PC-9 (cell line): ENCODE data around the gene FCN1. TPM values are rescaled to one million over a fixed set of nuclear protein-coding genes. Genes with fewer than 3 reads are reported as not detected.

Experiments used
- BruUV-seq: library from RNA; stranded (reverse); fragments of 400-500 nt; replicated peaks from 2 replicates; lab custom pipeline; 2021; lab: Mats Ljungman, UMichigan
- CTCF ChIA-PET: fragments of 300-600 bp; sonication (Branson Sonifier 250); formaldehyde crosslinking; loops from one replicate; lab custom pipeline; 2022; ENCODE audit warnings: antibody characterized with exemption; lab: Charles Lee
- POLR2A ChIA-PET: fragments of 300-600 bp; sonication (Branson Sonifier 250); formaldehyde crosslinking; loops from one replicate; lab custom pipeline; 2022; ENCODE audit warnings: antibody characterized with exemption; ENCODE audit not compliant: unreplicated experiment; lab: Charles Lee
- DNase-seq, 2 experiments: peaks; one replicate each; pipeline versions ENCODE4 v3.0.0 to v3.0.0-alpha.2; 2015 to 2022; ENCODE audit warnings: mixed read lengths in 1 of 2
- H2AFZ ChIP-seq: fragments of 200-600 bp; sonication (generic); 2 replicates; pipeline ENCODE4 v1.8.1; 2017; ENCODE audit warnings: antibody characterized with exemption
- H3F3A ChIP-seq: fragments of 200-600 bp; sonication (generic); 2 replicates; pipeline ENCODE4 v1.8.1; 2017; ENCODE audit warnings: antibody characterized with exemption, mild to moderate bottlenecking, low read depth; ENCODE audit not compliant: insufficient read depth
- H3K27ac ChIP-seq: fragments of 200-600 bp; sonication (generic); 2 replicates; pipeline ENCODE4 v1.6.1; 2016; ENCODE audit warnings: mixed run types
- H3K27me3 ChIP-seq: fragments of 200-600 bp; sonication (generic); 2 replicates; pipeline ENCODE4 v1.6.1; 2016; ENCODE audit warnings: low read depth, mixed run types; ENCODE audit not compliant: insufficient read depth
- H3K36me3 ChIP-seq: fragments of 200-600 bp; sonication (generic); 2 replicates; pipeline ENCODE4 v1.6.1; 2016; ENCODE audit warnings: low read depth, mixed run types
- H3K4me1 ChIP-seq: fragments of 200-600 bp; sonication (generic); replicated peaks from 2 replicates; pipeline ENCODE4 v1.6.1; 2016; ENCODE audit warnings: mixed run types; ENCODE audit not compliant: insufficient read depth
- H3K4me2 ChIP-seq: fragments of 200-600 bp; sonication (generic); 2 replicates; pipeline ENCODE4 v1.6.1; 2017; ENCODE audit warnings: mixed run types
- H3K4me3 ChIP-seq: fragments of 200-600 bp; sonication (generic); 2 replicates; pipeline ENCODE4 v1.6.1; 2016; ENCODE audit warnings: mixed run types
- H3K79me2 ChIP-seq: fragments of 200-600 bp; sonication (generic); 2 replicates; pipeline ENCODE4 v1.6.1; 2017; ENCODE audit warnings: low read depth, mixed run types
- H3K9me2 ChIP-seq: fragments of 200-600 bp; sonication (generic); 2 replicates; pipeline ENCODE4 v1.8.1; 2017; ENCODE audit warnings: mild to moderate bottlenecking; ENCODE audit not compliant: insufficient read depth
- H3K9me3 ChIP-seq: fragments of 200-600 bp; sonication (generic); 2 replicates; pipeline ENCODE4 v1.8.1; 2016; ENCODE audit warnings: low read depth; ENCODE audit not compliant: insufficient read depth
- H4K20me1 ChIP-seq: fragments of 200-600 bp; sonication (generic); 2 replicates; pipeline ENCODE4 v1.8.1; 2017; ENCODE audit not compliant: insufficient read depth
- CTCF ChIP-seq: fragments of 200-600 bp; sonication (generic); conservative IDR thresholded peaks from 2 replicates; pipeline ENCODE4 v1.6.1; 2017; ENCODE audit warnings: mixed run types, antibody characterized with exemption, mild to moderate bottlenecking, moderate library complexity
- EZH2 ChIP-seq: fragments of 200-600 bp; sonication (generic); IDR thresholded peaks from 2 replicates; pipeline ENCODE4 v1.8.0; 2017; ENCODE audit warnings: antibody characterized with exemption, low read depth
- intact Hi-C: fragments of 100-400 bp; cut with micrococcal nuclease; formaldehyde crosslinking; loops from one replicate; pipeline ENCODE4 v1.10.0; 2022; ENCODE audit not compliant: unreplicated experiment
- total RNA-seq: library from RNA; stranded (reverse); gene quantifications from 2 replicates; pipeline ENCODE4 v1.2.3, GENCODE V29; 2021

The FCN1 gene
- total RNA-seq, 1 experiment from 2014 or later: not detected

- TF ChIP-seq CTCF (no peak), EZH2 (no peak)
- Histone ChIP-seq H2AFZ (no peak overlapping the region), H3K9me3 (no peaks in the 10 kb centered on the region), H3K4me2 (no peak overlapping the region), H3K4me3 (no peak overlapping the region), H3K4me1 (no peaks in the 10 kb centered on the region), H3K9me2 (no peaks in the 10 kb centered on the region), H3K36me3 (no peaks in the 10 kb centered on the region), H4K20me1 (no peaks in the 10 kb centered on the region; the same call in 1 of the 2 replicates), H3F3A (no peaks in the 10 kb centered on the region; the same call in 1 of the 2 replicates), H3K27ac (no peak overlapping the region), H3K27me3 (peaks cover 61% of the 10 kb centered on the region), H3K79me2 (no peaks in the 10 kb centered on the region)
- BruUV-seq: no TSS peak
- intact Hi-C loops: no loop called here
- no peak for DNase-seq
- POLR2A ChIA-PET: no interaction called here
- CTCF ChIA-PET: interaction anchor here (0.5 kb wide), 1 partner anchor 73 kb away, joined by 3 read pairs; no protein-coding TSS in a partner anchor
Observed at GRCh38 chr9:134863306-134863902, 54.3 kb downstream of the FCN1 start.

GRCh38 chr9:134861595-134862334 lies 55.9 kb downstream of the FCN1 start:
- Histone ChIP-seq H3K4me3 (no peak overlapping the region), H3K9me2 (no peaks in the 10 kb centered on the region)
- CTCF ChIA-PET: no interaction called here

GRCh38 chr9:134860510-134860909 lies 57.2 kb downstream of the FCN1 start:
- intact Hi-C loops: no loop called here
- Histone ChIP-seq H3K4me1 (no peaks in the 10 kb centered on the region), H3K27me3 (peaks cover 77% of the 10 kb centered on the region), H3K4me3 (no peak overlapping the region), H2AFZ (no peak overlapping the region), H4K20me1 (no peaks in the 10 kb centered on the region; the same call in 1 of the 2 replicates), H3F3A (no peaks in the 10 kb centered on the region; the same call in 1 of the 2 replicates), H3K4me2 (no peak overlapping the region), H3K9me2 (no peaks in the 10 kb centered on the region), H3K36me3 (no peaks in the 10 kb centered on the region), H3K27ac (no peak overlapping the region), H3K79me2 (no peaks in the 10 kb centered on the region), H3K9me3 (no peaks in the 10 kb centered on the region)
- CTCF ChIA-PET: no interaction called here
- no peak for DNase-seq
- no peak for TF ChIP-seq EZH2
- no peak for TF ChIP-seq CTCF
- POLR2A ChIA-PET: no interaction called here
- BruUV-seq: no TSS peak

More at GRCh38 chr9:134861595-134862334, 55.9 kb downstream of the FCN1 start:
- Histone ChIP-seq H3K27ac (no peak overlapping the region), H2AFZ (no peak overlapping the region), H3K4me1 (no peaks in the 10 kb centered on the region), H3K9me3 (no peaks in the 10 kb centered on the region), H4K20me1 (no peaks in the 10 kb centered on the region; the same call in 1 of the 2 replicates), H3K27me3 (peaks cover 65% of the 10 kb centered on the region), H3K4me2 (no peak overlapping the region), H3K36me3 (no peaks in the 10 kb centered on the region), H3F3A (no peaks in the 10 kb centered on the region; the same call in 1 of the 2 replicates), H3K79me2 (no peaks in the 10 kb centered on the region)
- no TSS peak for BruUV-seq
- no peak for TF ChIP-seq EZH2
- no peak for TF ChIP-seq CTCF
- intact Hi-C loops: no loop called here
- DNase-seq: no peak
- POLR2A ChIA-PET: no interaction called here
